GM23338 (cell line): ENCODE data around the gene BAD.

Experiments used
- CTCF ChIP-seq, 2 experiments: fragments of 200-600 bp in 1 of 2; sonication (generic) in 1 of 2; conservative IDR thresholded peaks; 2 replicates each; pipeline versions ENCODE4 v1.5.1 to v1.6.1; 2016 to 2017; ENCODE audit warnings: antibody characterized with exemption in 2 of 2, low read depth in 2 of 2, mild to moderate bottlenecking in 2 of 2, moderate library complexity in 1 of 2
- EZH2phosphoT487 ChIP-seq: fragments of 200-600 bp; sonication (generic); IDR thresholded peaks from one replicate; pipeline ENCODE4 v1.8.1; 2018; ENCODE audit warnings: antibody characterized with exemption; ENCODE audit not compliant: unreplicated experiment
- POLR2AphosphoS5 ChIP-seq: IDR thresholded peaks from 2 replicates; pipeline ENCODE4 v1.6.1; 2016; ENCODE audit warnings: antibody characterized with exemption, low read depth
- ZNF462 ChIP-seq: fragments of 250-450 bp; sonication (Bioruptor Pico); IDR thresholded peaks from 2 replicates; pipeline ENCODE4 v1.5.0; 2020; ENCODE audit warnings: mild to moderate bottlenecking, moderate library complexity
- TF ChIP-seq, protein P1 (sequence below): IDR thresholded peaks from one replicate; pipeline ENCODE4 v1.6.1; 2018; ENCODE audit warnings: antibody characterized with exemption; ENCODE audit not compliant: unreplicated experiment

DNA sequence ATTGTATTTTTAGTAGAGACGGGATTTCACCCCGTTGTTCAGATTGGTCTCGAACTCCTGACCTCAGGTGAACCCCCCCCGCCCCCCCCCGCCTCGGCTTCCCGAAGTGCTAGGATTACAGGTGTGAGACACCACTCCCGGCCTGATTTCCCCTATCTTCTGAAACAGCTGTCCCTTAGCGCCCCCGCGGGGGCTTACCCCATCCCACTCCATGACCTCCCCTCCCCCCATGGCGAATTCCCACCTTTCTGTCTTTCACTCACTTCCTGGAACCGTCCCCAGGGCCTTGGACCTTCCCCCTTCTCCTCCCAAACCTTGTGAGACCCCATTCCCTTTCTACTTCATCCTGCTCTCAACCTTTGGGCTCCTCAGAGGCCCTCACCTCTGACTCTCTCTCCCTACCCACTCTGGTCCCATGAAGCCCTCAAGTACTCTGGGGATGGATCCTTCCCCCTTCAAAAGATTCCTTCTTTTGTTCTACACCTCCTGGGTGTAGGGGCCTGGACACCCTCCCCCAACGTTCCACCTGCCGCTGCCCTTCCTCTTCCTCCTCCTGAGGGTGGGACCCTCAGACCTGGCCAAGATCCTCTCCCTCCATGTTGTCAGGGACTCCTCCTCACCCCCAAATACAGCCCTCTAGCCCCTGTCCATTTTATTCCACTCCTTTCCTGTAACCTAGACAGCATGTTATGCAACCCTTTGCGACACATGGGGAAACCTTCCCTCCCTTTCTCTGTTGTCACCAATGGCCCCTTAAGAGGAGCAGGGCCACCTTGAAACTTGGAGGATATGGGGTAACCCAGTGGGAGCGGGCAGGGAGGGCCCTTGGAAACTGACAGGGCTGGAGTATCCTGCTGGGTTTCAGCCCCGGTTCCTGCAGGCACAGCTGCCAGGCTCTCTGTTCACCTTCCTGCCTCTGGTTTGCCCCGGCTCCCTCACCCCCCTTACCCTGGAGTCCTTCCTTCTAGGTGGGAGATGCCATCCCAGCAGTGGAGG is 34.6 kb upstream of the BAD start:
- TF ChIP-seq CTCF (conservative IDR thresholded peaks at IDR 0.05; ENCODE audit: low read depth in 2 of 2) (no peak), ZNF462 (no peak), POLR2AphosphoS5 (no peak), EZH2phosphoT487 (no peak)
- TF ChIP-seq, protein P1, sequence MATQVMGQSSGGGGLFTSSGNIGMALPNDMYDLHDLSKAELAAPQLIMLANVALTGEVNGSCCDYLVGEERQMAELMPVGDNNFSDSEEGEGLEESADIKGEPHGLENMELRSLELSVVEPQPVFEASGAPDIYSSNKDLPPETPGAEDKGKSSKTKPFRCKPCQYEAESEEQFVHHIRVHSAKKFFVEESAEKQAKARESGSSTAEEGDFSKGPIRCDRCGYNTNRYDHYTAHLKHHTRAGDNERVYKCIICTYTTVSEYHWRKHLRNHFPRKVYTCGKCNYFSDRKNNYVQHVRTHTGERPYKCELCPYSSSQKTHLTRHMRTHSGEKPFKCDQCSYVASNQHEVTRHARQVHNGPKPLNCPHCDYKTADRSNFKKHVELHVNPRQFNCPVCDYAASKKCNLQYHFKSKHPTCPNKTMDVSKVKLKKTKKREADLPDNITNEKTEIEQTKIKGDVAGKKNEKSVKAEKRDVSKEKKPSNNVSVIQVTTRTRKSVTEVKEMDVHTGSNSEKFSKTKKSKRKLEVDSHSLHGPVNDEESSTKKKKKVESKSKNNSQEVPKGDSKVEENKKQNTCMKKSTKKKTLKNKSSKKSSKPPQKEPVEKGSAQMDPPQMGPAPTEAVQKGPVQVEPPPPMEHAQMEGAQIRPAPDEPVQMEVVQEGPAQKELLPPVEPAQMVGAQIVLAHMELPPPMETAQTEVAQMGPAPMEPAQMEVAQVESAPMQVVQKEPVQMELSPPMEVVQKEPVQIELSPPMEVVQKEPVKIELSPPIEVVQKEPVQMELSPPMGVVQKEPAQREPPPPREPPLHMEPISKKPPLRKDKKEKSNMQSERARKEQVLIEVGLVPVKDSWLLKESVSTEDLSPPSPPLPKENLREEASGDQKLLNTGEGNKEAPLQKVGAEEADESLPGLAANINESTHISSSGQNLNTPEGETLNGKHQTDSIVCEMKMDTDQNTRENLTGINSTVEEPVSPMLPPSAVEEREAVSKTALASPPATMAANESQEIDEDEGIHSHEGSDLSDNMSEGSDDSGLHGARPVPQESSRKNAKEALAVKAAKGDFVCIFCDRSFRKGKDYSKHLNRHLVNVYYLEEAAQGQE, result no peak
